NB4 (cell line): ENCODE data around the gene CETP.

ENCODE experiments used
- POLR2A ChIP-seq: IDR thresholded peaks from 2 replicates; pipeline ENCODE4 v1.6.1; 2011; ENCODE audit warnings: mild to moderate bottlenecking; ENCODE audit not compliant: insufficient read length; ENCODE audit errors: extremely low read depth
- TF ChIP-seq, protein P1 (sequence below): IDR thresholded peaks from one replicate; pipeline ENCODE4 v1.5.1; 2012; ENCODE audit warnings: low read depth, low read length

GRCh38 chr16:56998352-56998751 lies 36.6 kb downstream of the CETP start:
- TF ChIP-seq, protein P1, sequence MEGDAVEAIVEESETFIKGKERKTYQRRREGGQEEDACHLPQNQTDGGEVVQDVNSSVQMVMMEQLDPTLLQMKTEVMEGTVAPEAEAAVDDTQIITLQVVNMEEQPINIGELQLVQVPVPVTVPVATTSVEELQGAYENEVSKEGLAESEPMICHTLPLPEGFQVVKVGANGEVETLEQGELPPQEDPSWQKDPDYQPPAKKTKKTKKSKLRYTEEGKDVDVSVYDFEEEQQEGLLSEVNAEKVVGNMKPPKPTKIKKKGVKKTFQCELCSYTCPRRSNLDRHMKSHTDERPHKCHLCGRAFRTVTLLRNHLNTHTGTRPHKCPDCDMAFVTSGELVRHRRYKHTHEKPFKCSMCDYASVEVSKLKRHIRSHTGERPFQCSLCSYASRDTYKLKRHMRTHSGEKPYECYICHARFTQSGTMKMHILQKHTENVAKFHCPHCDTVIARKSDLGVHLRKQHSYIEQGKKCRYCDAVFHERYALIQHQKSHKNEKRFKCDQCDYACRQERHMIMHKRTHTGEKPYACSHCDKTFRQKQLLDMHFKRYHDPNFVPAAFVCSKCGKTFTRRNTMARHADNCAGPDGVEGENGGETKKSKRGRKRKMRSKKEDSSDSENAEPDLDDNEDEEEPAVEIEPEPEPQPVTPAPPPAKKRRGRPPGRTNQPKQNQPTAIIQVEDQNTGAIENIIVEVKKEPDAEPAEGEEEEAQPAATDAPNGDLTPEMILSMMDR = no peak
- TF ChIP-seq POLR2A = no peak
